CD4-positive, alpha-beta T cell treated with Interleukin-2 at 100 ng/mL for 4 hours (primary cell): ENCODE data around the gene SCARB1.

Experiments
- DNase-seq: peaks from one replicate; pipeline ENCODE4 v3.0.0-alpha.2; 2020; ENCODE audit warnings: low spot score

SCARB1 gene

DNA sequence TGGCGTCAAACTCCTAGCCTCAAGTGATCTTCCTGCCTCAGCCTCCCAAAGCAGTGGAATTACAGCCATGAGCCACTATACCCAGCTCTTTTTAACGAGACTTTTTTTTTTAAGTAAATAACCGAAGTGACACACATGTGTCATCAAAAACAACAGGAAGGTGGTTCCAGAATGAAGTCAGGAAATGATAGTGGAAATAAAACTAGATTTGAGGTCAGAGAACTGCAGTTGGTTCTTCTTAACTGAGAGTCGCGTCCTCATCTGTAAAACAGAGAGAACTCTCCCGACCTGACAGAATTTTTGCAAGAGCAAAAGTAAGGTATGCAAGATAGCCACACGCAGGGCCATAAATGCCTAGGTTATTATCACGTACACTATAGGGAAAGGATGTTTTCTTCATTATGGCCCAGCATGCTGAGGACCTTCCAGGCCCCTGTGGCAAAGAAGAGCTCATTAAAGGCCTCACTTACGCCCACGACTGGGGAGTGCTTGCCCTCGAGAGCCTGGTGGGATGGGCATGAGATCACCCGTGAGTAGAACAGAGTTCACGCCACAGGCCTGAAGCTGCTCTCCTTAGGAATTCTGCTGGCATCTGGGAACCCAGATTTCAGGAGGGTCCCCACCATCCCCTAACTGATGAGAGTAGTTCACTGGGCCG, 67.2 kb downstream of the SCARB1 start:
- DNase-seq = no peak

DNA sequence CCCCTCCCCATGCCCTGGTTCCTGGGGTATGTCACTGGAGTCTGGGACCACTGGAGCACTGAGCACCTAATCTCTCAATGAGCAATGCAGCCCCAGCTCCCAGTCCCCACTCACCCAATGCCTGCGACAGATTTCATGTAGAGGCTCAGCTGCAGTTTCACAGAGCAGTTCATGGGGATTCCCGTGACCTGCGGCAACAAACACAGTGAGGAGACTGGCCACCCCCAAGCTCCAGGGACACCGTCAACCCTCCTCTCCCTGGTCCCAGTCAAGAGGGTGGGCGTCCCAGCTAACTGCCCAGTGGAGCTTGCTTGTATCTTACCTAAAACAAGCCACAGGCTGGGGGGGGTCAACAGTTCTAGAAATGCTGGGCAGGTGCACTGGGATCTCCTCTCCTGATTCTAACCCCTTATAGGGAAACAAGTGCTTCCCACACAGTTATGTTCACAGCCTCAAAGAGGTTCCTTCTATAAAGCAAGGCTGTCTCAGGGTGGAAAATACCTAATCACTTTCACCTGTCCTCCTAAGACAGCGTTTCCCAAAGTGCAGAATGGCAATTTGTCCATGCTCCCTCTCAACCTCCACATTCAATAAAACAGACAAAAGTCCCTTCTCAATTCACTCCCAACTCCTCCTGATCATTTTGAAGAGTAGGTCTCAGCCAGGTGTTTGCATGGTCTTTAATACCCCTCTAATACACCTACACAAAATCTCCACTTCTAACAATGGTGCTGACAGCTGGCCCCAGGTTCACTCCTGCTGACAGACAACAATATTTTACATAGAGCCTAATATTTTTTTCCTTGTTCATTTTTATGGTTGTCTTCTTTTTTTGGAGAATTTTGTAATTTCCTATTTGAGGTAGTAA, 68.3 kb downstream of the SCARB1 start:
- DNase-seq = no peak

DNA sequence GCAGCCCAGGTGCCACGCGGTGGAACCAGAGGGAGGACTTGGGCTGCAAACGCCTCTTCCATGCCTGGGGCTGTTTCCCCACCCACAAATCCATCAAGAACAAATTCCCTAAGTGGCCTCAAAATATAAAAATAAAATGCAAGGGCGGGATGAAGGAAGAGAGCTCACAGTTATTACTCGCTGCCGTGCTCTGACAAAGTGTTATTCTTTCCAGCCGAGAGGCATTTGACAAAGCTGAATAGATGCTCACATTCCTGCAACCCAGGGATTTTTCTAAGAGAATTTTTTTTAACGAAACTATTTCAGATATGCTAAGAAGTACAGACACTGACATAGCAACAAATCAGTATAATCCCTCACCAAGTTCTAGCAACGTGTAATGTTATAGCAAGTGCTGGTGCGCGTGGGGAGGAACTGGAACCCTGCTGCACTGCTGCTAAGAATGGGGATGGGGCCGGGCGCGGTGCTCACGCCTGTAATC, 70.7 kb downstream of the SCARB1 start:
- no peak for DNase-seq

DNA sequence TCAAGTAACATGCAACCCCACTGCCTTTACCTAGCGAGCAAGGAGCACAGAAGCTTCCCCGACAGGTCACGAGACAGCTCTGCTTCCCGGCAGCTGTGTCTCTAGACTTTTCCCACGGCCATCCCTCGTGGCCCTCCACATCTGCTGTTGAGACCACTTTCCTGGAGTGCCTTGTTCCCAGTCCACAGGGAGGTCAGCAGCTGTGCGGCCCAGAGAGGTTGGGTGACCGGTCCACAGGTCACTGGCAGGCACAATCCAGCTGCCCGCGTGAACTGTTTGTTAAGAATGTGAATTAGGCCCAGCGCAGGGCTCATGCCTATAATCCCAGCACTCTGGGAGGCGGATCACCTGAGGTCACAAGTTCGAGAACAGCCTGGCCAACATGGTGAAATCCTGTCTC, 71.5 kb downstream of the SCARB1 start:
- DNase-seq = no peak

DNA sequence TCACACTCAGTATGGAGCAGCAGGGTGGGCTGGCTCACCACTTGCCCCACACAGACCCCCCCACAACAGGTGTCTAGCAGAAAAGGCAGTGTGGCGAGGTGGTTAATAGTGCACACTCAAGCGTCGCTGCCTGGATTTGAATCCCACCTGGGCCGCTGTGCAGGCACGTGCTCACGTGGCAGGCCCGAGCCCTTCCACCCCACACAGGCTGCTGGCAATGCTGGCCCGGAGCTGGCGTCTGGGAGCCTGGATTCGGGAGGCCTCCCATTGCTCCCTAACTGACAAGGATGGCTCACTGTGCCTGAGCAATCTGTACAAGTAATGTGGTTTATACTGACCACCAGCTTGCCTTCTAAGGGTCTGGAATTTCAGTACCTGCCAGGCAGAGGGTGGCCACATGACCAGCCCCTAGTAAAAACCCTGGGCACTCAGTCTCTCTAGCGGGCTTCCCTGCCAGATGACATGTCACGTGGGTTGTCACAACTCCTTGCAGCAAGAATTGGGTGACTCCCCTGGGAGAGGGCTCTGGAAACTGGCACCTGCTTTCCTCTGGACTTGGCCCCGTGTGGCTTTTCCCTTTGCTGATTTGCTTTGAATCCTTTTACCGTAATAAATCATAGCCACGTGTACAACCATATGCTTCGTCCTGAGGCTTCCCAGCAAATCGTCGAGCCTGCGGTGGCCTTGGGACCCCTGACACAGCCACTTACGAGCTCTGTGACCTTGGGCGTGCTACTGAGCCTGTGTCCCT, 72.8 kb downstream of the SCARB1 start:
- DNase-seq = no peak

DNA sequence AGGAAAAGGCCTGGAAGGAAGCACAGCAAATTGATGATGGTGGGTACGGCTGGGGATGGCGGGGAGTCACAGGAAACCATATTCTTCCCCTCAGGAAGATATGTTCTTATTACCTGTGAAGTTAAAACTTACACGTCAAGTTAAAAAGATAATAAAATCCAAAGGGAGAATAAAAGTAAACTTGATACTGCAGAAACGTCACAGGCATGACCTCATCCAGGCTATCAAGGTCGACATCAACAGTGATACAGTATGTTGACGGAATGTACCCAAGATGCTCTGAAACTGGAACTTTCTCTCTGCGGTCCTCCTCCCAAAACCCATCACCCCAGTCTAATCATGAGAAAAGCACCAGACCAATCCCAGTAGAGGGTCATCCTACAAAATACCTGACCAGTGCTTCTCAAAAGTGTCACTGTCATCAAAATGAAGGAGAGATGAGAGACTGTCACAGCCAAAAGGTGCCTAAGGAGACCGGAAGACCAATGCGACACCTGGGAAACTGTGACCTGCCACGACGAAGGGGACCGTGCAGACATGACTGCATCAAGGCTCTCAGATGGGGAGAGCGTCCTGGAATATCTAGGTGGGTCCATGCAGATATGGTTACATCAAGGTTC, 74.6 kb downstream of the SCARB1 start:
- DNase-seq = no peak

DNA sequence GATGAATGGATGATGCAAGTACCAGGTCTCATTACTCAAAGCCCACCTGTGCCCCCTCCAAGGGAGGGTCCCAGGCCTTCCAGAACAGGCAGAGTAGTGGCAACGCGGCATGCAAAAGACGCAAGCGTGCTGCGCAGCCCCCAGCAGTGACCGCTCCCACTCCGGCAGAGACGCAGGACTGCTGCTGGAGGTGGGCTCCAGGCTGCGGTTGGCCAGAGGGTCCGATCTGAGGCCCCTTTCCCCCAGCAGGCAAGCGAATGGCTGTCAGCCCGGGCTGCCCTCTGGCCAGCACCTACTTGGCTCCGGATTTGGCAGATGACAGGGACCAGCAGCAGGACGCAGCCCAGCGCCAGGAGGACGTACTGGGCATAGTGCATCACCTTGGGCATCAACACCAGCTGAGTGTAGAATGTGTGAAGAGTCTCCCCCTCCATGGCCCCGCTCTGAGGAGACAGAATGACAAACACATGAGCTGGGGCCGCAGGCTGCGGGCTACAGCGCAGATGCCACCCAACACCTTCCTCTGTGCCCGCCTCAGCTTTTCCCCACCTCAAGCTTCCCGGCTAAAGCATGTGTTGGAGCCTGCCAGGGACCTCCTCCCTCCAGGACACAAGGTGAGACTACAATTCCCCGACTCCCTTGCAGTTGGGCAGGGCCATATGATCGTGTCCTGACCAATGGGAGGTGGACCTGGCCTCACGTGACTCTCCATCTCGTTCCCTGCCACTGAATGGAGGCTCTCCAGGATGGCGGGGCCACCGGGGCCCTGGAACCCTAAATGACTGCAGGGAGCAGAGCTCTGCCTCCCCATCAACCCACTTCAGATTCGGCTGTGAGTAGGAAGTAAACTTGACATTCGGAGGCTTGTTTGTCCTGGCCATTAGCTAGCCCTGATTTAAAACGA, 77.4 kb downstream of the SCARB1 start:
- DNase-seq = no peak

DNA sequence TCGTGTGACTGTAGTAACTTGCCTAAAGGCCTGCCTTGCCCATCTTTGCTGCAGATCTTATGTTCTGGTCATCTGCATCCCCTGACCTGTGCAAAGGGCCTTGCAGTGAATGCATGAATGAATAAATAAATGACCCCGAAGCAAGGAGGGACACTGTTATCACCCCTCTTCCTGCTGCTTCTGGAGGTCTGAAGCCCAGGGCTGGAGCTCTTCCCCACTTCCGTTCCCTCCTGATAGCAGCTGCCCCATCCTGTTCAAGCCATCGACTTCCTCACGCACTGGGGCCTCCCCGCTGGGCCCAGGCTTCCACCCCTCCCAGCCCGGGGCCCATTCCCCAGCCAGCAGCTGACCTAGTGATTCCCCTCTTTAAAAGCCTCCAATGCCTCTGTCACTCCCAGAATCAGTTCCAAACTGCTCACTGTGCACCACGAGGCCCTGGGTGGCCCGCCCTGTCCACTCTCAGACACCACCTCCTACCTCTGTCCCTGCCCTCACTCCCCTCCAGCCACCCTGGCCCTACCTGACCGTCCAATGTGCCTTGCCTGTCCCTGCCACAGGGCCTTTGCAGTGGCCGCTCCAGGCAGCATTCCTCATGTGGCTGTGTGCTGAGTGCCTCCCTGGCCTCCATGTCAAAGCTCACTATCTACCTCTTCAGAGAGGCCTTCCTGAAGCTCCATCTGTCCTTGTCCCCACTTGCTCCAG, 78.6 kb downstream of the SCARB1 start:
- no peak for DNase-seq

DNA sequence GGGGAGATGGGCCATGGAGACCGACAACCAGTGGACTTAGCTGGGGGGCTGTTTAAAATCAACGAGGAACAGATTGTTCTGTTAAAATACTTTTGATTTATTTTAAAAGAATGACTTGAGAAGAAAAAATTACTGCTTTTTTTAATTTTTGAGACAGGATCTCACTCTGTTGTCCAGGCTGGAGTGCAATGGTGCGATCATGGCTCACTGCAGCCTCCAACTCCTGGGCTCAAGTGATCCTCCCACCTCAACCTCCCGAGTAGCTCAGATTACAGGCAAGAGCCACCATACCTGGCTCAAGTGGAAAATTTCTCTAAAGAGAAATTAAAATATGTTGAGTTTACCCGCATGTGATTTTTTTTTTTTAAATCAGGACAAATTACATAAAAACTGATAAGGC, 80.6 kb downstream of the SCARB1 start:
- no peak for DNase-seq

DNA sequence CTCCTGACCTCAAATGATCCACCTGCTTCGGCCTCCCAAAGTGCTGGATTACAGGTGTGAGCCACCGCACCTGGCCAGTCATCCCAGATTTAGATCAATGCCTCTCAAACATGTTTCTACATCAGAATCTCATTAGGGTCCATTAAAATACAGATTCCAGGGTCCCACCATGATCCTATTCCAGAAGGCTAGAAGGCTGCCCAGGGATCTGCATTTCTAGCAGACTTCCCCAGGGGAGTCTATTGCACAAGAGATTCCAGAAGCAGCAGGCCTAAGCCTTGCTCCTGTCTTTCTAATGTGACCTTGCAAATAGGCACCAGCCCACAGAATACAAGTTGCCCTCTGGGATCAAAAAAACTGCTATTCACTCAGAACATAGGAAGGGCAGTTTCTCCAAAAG, 81.5 kb downstream of the SCARB1 start:
- DNase-seq = no peak

DNA sequence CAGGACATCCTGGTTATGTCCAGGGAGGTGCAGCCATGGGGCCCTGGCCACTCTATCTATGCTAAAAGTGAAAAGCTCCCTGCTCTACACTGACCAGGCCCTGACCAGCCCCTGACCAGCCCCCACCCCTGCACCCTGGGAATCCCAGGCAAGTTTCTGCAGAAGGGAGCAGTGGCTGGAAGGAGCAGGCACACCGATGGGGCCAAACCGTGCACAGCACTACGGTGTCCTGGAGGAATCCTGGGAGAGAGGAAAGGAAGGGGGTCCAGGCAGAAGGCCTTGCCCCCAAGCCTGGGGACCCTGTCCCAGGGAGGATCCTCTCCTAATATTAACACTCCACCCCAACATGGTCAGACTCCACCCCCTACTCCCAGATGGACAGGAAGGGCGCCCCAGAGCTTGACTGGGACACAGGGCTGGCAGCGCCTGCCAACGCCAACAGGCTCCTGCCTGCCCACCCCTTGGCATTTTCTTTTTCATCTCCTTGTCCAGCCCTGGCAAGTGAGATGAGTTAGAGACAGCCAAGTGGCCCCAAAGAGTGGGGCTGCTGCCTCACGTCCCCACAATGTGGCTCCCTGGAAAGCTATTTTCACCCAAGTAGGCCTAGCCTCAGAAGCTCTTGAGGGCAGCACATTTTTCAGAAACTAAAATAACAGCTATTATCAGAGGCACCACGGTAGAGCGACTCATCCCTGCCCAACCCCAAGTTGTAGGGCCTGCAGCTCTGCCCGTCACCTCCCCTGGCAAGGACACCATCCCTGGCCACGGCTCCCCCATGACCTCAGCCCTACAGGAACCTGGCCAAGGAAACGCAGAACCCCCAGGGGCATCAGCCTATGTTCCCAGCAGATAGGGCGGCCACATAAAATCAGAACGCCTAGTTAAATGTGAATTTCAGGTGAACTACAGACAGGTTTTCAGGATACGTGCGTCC, 82.6 kb downstream of the SCARB1 start:
- DNase-seq = no peak

DNA sequence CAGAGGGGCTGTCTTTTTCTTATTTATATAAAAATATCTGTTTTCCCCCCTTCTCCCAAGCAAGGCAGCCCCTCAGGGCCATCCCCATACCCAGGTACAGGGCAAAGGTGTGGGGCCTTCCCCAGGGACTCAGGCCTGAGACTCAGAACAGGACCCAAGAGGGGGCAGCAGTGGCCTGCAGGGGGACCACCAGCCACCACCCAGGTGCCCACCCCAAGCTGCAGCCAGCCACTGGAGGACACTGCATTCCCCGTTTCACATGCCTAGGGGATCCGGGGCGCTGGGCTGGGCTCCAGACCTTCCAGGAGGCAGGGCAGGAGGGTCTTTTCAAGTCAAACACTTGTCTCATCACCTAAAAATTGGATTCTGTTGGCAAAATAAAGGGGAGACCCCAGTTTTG, 83.3 kb downstream of the SCARB1 start:
- DNase-seq = no peak

DNA sequence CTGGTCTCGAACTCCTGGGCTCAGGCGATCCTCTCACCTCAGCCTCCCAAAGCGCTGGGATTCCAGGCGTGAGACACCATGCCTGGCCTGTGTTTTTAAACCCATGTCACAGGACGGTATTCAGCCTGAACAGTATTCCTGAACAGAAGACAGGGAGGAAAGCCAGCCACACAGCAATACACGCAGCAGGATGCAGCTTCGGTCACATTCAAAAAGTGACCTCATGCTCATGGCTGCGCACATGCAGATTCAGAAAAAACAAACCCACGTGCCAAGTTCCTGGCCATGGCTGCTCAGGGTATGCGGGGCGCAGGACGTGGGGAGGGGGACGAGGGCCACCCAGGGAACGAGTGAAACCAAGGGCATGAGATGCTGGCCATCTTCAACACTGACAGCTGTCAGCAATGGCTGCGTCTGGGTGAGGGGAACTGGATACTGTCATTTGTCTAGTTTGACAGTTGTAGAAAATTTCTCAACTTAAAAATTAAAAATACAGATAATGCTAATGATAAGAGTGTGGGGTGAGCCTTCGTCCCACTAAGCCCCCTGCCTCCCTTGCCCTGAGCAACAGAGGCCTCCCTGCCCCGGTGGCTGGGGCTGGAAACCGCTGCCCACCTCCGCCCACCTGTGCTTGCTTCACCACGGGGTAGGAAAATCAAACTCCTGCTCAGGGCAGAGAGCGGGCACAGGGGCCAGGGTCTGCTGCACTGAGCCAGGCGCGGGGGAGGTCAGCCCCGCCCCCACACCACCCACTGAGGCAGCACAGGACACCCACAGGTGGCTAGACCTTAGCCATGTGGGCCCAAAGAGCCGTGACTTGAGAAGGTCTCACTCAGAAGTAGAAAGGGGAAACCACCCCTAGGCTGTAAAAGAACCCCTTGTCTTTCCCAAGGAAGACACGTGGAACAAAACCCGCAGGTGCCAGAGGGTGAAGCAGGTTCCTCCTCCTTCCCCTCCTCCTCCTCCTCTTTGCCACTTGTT, 84.2 kb downstream of the SCARB1 start:
- no peak for DNase-seq

DNA sequence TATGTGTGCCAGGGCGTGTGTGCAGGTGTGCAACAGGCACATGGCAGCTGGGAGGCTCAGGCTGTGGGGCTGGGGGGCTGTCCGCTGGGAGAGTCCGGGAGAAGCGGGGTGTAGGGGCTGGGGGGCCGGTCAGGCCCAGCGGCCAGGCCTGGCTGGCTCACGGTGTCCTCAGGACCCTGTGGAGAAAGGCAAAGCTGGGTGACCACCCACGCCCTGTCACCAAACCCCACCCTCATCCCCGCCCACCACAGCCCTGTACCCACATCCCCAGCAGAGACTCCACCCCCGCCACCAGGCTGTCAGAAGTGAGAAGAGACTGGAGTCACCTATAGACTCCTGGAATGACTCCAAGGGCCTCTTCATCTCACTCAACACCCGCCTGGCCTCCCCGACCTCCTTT, 85.3 kb downstream of the SCARB1 start:
- no peak for DNase-seq

DNA sequence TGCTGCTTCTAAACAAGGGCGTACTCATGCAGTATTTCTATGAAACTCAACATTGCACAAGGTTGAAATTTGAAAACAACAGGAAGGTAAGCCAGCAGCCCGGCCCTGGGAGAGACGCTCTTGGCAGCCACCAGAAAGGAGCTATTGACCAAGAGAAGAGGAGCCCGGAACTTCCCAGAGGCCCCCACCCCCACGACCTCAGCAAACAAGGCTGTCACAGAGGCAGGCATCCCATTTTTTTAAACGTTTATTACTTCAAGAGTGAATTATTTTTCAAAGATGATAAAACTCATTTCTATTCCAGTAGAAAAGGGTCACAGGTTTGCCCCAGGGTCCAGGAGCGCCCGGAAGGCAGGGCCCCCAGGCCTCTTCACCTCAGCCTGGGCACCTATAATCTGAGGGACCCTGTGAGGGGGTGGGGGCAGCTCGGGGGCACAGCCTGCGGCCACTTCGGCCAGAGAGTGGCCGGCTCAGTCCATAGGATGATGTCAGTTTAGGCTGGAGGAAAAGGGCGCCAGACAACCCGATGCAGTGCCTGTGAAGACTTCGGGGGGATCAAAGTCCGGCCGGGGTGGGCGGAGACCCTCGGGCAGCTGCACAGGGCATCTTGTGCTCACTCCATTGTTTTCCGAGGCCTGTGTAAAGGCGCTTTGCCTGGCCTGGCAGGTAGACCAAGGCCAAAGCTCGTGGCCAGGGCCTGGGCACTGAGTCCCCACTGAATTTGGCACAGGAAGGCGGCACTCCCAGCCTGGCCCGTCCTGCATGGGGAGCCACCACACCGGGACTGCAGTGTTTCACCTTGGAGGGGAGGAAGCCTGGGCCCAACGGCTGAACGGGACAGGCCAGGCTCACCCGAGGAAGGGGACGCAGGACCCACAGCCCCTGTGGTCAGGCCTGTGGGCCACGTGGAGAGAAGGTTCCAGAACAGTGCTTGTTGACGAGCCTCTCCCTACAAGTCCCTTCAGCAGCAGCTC, 86.0 kb downstream of the SCARB1 start:
- DNase-seq = no peak

DNA sequence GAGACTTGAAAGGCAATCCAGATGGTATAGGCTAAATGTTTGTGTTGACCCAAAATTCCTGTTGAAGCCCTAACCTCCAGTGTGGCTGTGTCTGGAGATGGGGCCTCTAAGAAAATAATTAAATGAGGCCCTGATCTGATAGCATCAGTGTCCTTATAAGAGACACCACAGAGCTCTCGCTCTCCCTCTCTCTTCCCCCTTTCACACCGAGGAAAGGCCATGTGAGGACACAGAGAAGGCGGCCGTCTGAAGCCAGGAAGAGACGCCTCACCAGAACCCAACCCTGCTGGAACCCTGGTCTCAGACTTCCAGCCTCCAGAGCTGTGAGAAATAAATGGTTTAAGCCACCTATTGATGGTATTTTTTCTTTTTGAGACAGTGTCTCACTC, 87.5 kb downstream of the SCARB1 start:
- DNase-seq = no peak
